Kidney glomerular epithelial cell (primary cell): ENCODE data around the gene PTPRD.
"Not testable (repeated sequence)": the region's sequence is repeated elsewhere in the genome, so short reads cannot be mapped to it uniquely, and the experiment has no call there.

Experiments used
- DNase-seq: peaks from one replicate; lab custom pipeline; 2025; lab: John Stamatoyannopoulos, UW

PTPRD gene

GRCh38 chr9:9004810-9005209, 1608.0 kb downstream of the PTPRD start:
- no peak for DNase-seq

DNA sequence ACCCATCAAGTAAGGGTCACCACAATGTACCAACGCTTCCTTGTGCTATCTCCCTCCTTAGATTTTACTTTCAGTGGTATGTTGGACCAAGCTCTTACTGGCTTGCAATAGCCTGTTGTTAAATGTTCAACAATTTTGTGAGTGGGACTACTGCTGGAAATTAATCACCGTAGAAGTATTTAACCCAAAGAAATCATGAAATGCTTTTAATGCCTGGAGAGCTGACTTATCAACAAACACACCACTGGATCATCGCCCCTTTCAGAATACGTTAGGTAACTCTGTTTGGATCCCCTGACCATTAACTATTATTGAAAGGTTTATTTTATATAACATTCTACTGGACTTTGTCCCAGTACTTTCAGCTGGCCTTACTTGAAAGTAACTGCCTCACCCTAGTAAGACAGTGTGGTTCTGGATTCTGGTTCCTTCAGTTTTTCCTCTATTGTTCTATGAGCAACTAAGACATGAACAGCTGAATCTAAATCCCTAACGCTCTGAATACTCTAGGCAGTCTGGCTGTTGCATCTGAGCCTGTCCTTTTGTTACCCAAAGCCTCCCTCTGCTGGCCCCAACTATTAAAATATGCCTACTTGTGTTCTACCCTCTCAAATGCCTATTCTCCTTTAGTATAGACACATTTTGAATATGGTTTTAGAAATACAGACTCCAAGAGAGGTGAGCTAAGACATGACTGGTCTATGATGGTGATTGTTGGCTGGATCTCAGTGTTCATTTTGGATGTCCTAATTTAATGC, 1609.8 kb downstream of the PTPRD start:
- peak; percentile 27 for DNase-seq

DNA sequence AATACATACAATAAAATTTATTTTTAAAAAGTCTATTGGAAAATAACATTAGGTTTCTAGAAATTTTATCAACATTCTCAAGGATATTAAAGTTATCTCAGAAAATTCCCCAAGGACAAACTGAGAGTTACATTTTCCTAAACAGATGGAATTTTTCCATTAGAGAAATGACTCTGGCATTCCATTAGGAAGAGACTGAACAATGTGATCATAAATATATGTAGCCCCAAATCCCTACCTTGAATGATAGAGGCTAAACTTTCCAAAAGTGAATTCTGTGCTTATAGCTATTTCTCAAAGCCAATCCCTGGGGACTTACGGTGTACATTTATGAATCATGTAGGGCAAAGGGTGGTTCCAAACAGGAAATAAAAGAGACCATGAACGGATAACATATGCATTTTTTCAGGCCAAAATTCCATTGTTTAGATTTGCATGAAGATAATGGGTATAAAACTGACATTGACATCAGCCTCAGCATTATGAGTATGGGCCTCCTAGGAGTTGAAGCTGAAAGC, 1632.2 kb downstream of the PTPRD start:
- DNase-seq = no peak

DNA sequence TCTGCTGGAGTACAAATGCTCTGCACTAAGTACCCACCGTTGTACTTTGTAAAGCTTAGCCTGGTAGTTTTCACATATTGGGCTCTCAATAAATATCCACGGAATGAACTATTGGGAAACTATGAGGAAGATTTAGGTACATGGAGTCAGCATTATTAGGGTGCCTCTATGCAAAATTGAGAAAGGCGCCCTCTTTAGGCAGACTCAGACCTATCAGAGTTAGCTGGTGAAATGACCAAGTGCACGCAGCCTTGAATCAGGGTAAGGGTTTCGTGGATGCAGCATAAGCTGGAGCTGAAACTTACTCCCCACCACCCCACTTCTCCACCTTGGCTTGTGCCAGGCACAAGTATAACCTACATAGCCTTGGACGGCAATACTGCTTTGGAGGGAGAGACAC, 1634.5 kb downstream of the PTPRD start:
- no peak for DNase-seq

DNA sequence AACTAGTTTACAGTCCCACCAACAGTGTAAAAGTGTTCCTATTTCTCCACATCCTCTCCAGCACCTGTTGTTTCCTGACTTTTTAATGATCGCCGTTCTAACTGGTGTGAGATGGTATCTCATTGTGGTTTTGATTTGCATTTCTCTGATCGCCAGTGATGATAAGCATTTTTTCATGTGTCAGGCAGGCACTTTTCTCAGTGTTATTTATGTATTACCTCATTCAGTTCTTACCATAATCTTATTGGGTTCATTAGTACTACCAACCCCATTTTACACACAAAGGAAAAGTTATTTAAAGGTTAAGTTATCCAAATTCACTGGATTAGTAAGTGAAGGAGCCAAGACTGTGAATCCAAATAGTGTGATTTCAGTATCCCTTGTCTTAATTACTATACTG, 1644.5 kb downstream of the PTPRD start:
- not testable (repeated sequence) for DNase-seq

GRCh38 chr9:8963885-8964284, 1648.9 kb downstream of the PTPRD start:
- no peak for DNase-seq

DNA sequence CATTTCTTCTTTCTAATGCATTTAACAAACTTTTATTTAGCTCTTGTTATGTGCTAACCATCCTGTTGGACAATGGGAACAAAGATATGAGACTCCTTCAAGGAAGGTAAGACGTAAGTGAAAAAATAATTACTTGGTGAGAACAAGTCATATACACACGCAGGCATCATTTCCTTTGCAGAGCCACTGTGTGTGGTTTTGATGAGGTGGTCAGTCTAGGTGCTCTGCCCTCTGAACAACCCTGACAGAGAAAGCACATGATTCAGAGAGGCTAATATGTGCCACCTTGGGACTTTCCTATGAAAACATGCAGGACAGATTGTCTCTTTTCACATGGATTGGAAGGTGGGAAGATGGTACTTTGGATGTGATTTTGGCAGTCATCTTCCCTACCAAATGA, 1650.7 kb downstream of the PTPRD start:
- no peak for DNase-seq

- DNase-seq = no peak
Observed at GRCh38 chr9:8961186-8961851, 1651.5 kb downstream of the PTPRD start.

- no peak for DNase-seq
Observed at GRCh38 chr9:8960254-8960653, 1652.5 kb downstream of the PTPRD start.

GRCh38 chr9:8958358-8958757, 1654.4 kb downstream of the PTPRD start:
- DNase-seq = no peak

DNA sequence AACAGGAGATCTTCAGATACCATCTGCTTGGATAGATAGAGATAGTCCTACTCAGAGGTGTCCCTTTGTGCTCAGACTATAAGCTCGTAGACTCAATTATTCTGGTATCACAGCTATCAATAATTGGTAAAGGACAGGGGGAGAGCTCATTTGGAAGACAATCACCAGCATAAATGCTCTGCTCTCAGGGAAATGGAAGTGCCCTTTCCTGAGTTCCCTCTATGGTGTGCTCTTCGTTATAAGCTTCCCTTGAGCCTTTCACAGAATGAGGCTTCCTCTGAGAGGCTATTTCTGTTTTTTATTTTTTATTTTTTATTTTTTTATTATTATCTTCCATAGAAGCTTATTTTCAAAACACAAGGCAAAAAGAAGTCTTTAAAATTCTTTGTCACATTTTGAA, 1657.5 kb downstream of the PTPRD start:
- DNase-seq = no peak

DNA sequence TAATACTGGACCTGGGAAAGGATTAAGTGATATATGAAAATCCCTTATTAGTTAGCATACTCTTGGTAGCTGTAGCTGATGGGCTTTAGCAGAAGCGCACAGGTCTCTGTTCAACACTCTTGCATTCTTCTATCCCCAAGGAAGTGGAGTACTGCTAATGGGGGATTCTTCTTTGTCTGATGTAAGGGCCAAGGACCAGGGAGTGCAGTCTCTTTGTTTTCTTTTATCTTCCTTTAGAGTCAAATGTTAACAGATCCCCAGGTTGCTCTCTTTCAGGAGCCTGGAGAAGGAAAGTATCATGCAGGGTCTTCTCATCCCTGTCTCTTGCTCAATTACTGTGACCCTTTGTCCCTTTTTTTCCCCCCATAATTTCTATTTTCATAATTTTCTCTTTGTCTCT, 1666.3 kb downstream of the PTPRD start:
- DNase-seq = no peak

GRCh38 chr9:8943392-8943791, 1669.4 kb downstream of the PTPRD start:
- DNase-seq = no peak

DNA sequence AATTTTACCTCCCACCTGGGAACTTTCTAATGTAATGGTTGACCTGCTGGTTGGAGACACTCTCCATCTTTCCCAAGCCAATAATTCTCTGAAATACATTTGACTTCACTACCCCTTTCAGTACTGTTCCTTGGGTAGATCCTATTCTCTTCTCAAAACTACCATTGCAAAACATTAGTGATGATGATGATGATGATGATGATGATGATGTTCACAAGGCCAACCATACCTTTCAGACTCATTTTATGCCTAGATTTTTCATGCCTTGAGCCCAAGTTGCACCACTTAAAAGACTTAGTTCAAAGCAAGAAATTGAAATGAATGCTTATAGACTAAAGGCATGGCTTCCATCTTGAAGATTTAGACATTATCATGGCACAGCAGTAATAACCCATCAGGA, 1672.2 kb downstream of the PTPRD start:
- DNase-seq = no peak

GRCh38 chr9:8926461-8926860, 1686.3 kb downstream of the PTPRD start:
- no peak for DNase-seq

- no peak for DNase-seq
Observed at GRCh38 chr9:8924562-8924961, 1688.2 kb downstream of the PTPRD start.

GRCh38 chr9:8920478-8921183, 1692.2 kb downstream of the PTPRD start:
- DNase-seq = not testable (repeated sequence)

- no peak for DNase-seq
Observed at GRCh38 chr9:8917956-8918739, 1694.7 kb downstream of the PTPRD start.

GRCh38 chr9:8916771-8917170, 1696.0 kb downstream of the PTPRD start:
- DNase-seq = no peak

DNA sequence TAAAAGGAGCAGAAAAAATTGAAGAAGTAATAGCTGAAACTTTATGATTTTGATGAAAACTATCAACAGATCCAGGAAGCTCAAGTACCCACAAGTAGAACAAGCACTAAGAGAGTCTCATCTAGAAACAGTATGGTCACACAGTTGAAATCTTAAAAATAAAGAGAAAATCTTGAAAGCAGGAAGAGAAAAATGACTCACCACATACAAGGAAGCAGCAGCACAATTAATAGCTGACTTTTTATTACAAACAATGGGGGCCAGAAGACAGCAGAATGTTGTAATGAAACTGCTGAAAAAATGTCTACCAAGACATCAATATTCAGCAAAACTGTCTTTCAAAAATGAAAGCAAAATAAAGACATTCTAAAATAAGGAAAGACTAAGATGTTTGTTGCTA, 1704.9 kb downstream of the PTPRD start:
- DNase-seq = peak; percentile 20

GRCh38 chr9:8905731-8906130, 1707.1 kb downstream of the PTPRD start:
- no peak for DNase-seq
